Activated CD8-positive, alpha-beta memory T cell treated with anti-CD3 and anti-CD28 coated beads for 36 hours (primary cell): ENCODE results near the gene XRCC3. TPM values are rescaled to one million over a fixed set of nuclear protein-coding genes. Genes with fewer than 3 reads are reported as not detected.

Source experiments
- CTCF ChIA-PET: fragments of 350-600 bp; sonication (Branson Sonifier 250); formaldehyde crosslinking; loops from one replicate; lab custom pipeline; 2021; ENCODE audit warnings: antibody characterized with exemption; lab: Charles Lee
- POLR2A ChIA-PET: fragments of 350-600 bp; sonication (Branson Sonifier 250); formaldehyde crosslinking; loops from one replicate; lab custom pipeline; 2021; ENCODE audit warnings: antibody characterized with exemption; lab: Charles Lee
- total RNA-seq, 2 experiments: library from RNA; stranded (reverse); gene quantifications; one replicate each; pipeline ENCODE4 v1.2.3, GENCODE V29; 2021

Gene XRCC3
- total RNA-seq, result 10 to 100 TPM; 60.7 to 63.5 TPM

DNA sequence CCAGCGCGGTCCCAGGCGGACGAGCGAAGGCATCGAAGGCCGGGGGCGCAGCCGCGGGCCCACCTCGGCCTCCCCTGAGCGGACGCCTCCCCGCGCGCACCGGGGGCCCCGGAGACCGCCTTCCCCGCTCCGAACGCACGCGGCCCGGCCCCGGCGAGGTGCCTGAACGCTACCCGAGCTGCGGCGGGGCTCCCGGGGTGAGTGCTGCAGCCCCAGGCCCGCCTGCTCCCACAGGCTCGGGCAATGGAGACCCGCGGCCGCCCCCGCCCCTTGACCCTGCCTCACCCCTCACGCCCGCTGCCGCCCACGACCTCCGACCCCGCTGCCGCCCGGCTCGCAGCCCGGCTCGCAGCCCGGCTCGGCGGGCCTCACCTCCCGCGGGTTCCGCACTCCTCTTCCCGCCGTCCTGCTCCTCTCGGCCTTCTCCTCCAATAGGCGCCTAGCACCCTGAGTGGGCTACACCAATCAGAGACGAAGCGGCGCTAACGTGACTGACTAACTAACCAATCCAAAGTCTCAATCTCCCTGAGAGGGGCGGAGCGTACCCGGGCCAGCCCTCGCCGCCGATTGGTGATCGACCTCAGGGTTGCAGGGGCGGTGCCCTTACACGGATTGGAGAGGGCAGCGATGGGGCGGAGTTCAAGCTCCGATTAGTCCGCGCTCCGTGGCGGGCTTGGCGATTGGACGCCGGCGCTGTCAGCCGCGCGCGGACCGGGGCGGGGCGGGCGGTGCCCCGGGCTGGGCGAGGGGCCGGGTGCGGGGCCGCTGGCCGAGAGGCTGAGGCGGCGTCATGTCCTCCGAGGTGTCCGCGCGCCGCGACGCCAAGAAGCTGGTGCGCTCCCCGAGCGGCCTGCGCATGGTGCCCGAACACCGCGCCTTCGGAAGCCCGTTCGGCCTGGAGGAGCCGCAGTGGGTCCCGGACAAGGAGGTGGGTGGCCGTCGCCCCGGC lies at the start of gene XRCC3, which contains the start of gene ZFYVE21:
TSS of gene XRCC3 (minus strand) at position 400 of the 949 bp plus-strand sequence. CDS start 4,364 bp downstream, outside the sequence.
TSS of gene ZFYVE21 (plus strand) at position 759 of the 949 bp plus-strand sequence. CDS start at position 791, 32 bp downstream.
- ChIA-PET CTCF (no interaction called here), POLR2A (interaction anchor here (0.6 to 1.2 kb wide), 4 partner anchors 9 to 1687 kb away, joined by 3 to 6 read pairs (median 3); no protein-coding TSS in a partner anchor)

GRCh38 chr14:103763730-103764488 lies 48.7 kb upstream of the XRCC3 start:
- POLR2A ChIA-PET, result interaction anchor here (1.4 kb wide), 1 partner anchor 48 kb away, joined by 3 read pairs; the partner anchor contains the start of genes XRCC3 and ZFYVE21

DNA sequence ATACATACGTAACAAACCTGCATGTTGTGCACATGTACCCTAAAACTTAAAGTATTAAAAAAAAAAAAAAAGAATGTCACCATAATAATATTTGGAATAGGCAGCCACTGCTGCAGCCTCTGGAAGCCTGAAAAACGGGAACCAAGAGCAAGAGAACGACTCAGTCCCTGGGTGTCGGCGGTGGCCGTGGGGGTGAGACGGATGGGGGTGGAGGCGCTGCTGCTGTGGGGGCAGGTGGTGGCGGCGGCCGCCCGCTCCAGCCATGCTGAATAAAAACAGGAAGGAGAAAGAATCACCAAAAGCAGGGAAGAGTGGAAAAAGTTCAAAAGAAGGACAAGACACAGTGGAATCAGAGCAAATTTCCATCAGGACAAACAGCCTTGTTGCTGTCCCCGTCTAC lies 47.3 kb upstream of the XRCC3 start:
- ChIA-PET CTCF (no interaction called here), POLR2A (no interaction called here)

More at GRCh38 chr14:103763730-103764488, 48.7 kb upstream of the XRCC3 start:
- CTCF ChIA-PET, result interaction anchor here (0.6 kb wide), 1 partner anchor 185 kb away, joined by 4 read pairs; no protein-coding TSS in a partner anchor

DNA sequence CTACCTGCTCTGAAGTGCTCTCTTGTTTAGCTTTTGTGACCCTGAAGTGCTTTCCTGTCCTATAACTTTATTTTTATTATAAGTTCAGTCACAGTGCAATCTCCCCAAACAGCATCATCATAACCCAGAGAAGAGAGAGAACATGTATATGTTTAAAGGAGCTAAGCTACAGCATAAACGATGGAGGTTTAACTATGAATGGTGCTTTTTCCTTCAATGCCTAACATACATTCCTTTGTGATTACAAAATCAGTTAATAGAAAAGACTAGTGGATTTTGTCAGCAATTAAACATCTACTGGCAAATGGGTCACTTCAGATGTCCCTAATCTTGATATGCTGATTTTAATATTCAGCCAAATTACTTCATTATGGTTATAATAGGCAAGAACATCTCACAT lies 46.8 kb upstream of the XRCC3 start:
- ChIA-PET POLR2A (no interaction called here), CTCF (no interaction called here)

GRCh38 chr14:103758059-103758776 lies 43.0 kb upstream of the XRCC3 start:
- ChIA-PET POLR2A (no interaction called here), CTCF (interaction anchor here (0.7 kb wide), 1 partner anchor 143 kb away, joined by 3 read pairs; no protein-coding TSS in a partner anchor)

GRCh38 chr14:103755060-103755459 lies 39.8 kb upstream of the XRCC3 start:
- POLR2A ChIA-PET, result no interaction called here

DNA sequence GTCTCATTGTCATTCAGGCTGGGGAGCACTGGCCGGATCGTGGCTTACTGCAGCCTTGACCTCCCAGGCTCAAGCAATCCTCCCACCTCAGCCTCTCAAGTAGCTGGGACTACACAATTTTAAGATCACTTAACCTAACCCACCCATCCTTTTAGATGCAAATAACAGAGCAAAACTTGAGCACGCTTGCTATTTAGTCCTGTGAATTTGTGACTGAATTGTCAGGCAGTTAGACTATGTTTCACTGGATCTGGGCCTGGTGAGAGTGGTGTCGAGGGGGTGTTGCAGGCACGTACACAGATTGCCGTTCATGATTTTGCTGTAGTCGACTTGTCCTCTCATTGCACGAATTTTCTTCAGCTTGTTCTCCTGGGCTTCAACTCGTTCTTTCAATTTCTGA lies 38.5 kb upstream of the XRCC3 start:
- CTCF ChIA-PET, result no interaction called here
- POLR2A ChIA-PET, result no interaction called here

More at GRCh38 chr14:103755060-103755459, 39.8 kb upstream of the XRCC3 start:
- CTCF ChIA-PET, result no interaction called here

GRCh38 chr14:103749860-103750259 lies 34.6 kb upstream of the XRCC3 start:
- POLR2A ChIA-PET, result no interaction called here
- CTCF ChIA-PET, result no interaction called here

- ChIA-PET CTCF (no interaction called here), POLR2A (no interaction called here)
These were observed 34.2 kb upstream of the XRCC3 start for GRCh38 chr14:103749452-103749851.

- CTCF ChIA-PET, result no interaction called here
- POLR2A ChIA-PET, result no interaction called here
These were observed 33.2 kb upstream of the XRCC3 start for GRCh38 chr14:103748534-103748857.

GRCh38 chr14:103746701-103747100 lies 31.4 kb upstream of the XRCC3 start:
- CTCF ChIA-PET, result no interaction called here
- POLR2A ChIA-PET, result no interaction called here

DNA sequence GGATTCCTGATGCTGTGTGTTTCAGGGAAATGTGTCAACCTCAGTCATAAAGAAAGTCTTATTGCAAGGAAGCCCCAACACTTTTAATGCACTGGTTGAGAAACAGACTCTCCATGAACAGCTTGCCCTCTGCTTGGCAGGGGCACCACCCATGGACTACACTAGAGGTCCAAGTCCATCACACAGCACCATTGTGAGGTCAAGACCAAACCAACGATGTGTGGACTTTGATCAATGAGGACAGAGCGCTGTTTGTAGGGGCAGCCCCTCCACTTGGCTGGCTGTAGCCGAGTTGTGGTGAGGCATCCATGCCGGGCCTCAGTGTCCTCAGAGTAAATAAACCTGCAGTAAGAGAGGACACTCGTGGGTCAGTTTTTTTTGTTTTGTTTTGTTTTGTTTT lies 30.2 kb upstream of the XRCC3 start:
- CTCF ChIA-PET, result no interaction called here
- POLR2A ChIA-PET, result no interaction called here

- ChIA-PET CTCF (no interaction called here), POLR2A (no interaction called here)
These were observed 29.6 kb upstream of the XRCC3 start for GRCh38 chr14:103744621-103745395.

DNA sequence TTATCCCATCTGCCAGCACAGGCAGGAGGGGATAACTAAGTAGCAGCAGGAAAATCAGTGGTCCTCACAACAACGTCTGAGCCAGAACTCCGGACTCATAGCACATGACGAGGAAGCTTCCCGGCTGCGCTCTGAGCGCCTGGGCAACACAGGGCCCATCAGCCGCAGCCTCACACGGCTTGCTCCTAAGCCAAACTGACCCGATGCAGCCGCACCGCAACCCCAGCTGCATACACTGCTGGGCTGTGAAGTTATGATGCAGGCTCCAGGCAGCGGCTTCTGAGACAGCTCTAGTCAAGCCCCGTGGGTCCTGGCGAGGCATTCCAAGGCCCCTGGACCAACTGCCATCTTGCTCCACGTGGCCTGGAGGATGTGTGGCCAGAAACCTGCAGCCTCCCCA lies 28.4 kb upstream of the XRCC3 start:
- CTCF ChIA-PET, result no interaction called here
- POLR2A ChIA-PET, result no interaction called here

DNA sequence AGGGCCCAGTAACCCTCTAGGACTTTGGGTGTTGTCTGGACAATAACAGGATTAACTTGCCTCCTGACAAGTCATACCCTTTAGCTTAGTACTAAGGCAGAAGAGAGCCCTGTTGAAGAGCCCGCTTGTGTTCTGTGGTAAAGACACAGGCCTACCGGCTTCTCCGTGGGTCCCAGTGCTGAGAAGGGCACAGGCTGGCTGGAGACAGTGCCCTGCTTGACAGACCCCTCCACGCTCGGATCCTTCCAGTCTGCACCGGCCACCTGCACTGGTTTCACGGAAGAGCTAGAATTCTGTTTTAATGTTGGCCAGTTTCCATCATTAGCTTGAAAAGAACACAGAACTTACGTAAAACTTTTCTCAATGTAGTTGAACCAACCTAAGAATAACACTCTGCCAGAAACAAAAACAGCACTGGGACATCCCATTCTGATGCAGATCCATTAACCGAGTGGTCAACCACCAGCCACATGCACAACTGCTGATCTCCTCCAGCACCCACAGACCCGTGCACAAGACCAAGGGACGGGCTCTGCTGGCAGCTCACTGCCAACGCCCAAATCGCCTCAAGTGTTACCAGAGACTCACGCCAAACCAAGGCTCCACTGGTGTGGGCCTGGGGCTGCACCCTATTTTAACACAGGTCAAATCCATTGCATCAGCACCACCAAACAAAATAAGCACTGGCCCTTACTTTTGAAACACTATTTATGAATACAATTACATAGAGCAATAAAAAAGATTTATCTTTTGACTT lies 27.4 kb upstream of the XRCC3 start:
- ChIA-PET CTCF (no interaction called here), POLR2A (no interaction called here)

- ChIA-PET POLR2A (no interaction called here), CTCF (no interaction called here)
These were observed 26.6 kb upstream of the XRCC3 start for GRCh38 chr14:103741876-103742275.

GRCh38 chr14:103740991-103741689 lies 25.9 kb upstream of the XRCC3 start:
- POLR2A ChIA-PET, result no interaction called here
- CTCF ChIA-PET, result interaction anchor here (1.2 kb wide), 1 partner anchor 10 kb away, joined by 3 read pairs; no protein-coding TSS in a partner anchor
